ENCODE data around the gene B3GAT3. TPM values are rescaled to one million over a fixed set of nuclear protein-coding genes. Genes with fewer than 3 reads are reported as not detected.

Gene B3GAT3
- total and polyA plus RNA-seq, 10 of the 15 experiments (the other 5 are each of a cell fraction or from before 2014, with no cell fraction given), result 0.31 to 52.7 (median 29.8) TPM

DNA sequence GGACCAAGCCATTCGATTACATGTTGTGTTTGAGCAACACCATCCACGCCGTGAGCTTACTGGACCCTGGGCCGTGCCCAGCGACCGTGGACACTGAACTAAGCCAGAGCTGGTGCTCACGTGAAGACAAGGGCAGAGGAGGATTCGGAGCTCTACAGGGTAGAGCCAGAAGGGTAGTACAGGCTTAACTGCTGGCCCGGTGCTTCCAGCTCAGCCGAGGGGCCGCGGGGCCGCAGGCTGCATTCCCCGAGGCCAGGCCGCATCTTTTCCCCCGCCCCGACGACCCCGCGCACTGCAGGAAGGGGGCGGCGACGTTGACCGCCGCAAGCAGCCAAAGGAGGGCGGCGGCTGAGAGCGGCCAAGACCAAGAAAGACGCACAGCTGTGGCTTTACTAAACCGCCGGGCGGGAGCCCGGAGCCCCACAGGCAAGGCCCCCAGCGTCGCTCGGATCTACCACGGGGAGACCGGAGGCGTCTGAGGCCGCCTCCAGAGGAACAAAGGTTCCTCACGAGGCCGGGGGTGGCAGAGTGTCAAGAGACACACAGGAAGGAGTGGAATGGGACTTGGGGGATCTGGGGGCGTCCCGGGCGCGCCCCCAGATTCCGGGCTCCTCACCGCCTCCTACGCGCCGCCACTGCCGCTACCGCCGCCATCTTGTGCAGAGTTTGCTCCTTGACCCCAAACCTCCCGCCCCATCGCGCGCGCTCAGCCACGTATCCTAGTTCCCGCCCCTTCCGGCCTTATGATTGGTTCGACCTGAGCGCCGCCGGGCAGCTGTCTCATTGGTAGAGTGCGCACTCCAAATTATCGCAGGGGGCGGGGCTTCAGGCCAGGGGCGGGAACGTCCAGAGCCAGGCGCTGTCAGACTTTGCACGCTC is 24.4 kb upstream of the B3GAT3 start, which contains the start of gene GANAB (continued):
- TF ChIP-seq, protein P1, sequence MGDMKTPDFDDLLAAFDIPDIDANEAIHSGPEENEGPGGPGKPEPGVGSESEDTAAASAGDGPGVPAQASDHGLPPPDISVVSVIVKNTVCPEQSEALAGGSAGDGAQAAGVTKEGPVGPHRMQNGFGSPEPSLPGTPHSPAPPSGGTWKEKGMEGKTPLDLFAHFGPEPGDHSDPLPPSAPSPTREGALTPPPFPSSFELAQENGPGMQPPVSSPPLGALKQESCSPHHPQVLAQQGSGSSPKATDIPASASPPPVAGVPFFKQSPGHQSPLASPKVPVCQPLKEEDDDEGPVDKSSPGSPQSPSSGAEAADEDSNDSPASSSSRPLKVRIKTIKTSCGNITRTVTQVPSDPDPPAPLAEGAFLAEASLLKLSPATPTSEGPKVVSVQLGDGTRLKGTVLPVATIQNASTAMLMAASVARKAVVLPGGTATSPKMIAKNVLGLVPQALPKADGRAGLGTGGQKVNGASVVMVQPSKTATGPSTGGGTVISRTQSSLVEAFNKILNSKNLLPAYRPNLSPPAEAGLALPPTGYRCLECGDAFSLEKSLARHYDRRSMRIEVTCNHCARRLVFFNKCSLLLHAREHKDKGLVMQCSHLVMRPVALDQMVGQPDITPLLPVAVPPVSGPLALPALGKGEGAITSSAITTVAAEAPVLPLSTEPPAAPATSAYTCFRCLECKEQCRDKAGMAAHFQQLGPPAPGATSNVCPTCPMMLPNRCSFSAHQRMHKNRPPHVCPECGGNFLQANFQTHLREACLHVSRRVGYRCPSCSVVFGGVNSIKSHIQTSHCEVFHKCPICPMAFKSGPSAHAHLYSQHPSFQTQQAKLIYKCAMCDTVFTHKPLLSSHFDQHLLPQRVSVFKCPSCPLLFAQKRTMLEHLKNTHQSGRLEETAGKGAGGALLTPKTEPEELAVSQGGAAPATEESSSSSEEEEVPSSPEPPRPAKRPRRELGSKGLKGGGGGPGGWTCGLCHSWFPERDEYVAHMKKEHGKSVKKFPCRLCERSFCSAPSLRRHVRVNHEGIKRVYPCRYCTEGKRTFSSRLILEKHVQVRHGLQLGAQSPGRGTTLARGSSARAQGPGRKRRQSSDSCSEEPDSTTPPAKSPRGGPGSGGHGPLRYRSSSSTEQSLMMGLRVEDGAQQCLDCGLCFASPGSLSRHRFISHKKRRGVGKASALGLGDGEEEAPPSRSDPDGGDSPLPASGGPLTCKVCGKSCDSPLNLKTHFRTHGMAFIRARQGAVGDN (IDR thresholded peaks at IDR 0.05), result peak; percentile 47
- peak; percentile 37; the same call in 1 of the 2 replicates for TF ChIP-seq MTA2 (IDR thresholded peaks at IDR 0.05; ENCODE audit: low read depth)
- TF ChIP-seq, protein P2, sequence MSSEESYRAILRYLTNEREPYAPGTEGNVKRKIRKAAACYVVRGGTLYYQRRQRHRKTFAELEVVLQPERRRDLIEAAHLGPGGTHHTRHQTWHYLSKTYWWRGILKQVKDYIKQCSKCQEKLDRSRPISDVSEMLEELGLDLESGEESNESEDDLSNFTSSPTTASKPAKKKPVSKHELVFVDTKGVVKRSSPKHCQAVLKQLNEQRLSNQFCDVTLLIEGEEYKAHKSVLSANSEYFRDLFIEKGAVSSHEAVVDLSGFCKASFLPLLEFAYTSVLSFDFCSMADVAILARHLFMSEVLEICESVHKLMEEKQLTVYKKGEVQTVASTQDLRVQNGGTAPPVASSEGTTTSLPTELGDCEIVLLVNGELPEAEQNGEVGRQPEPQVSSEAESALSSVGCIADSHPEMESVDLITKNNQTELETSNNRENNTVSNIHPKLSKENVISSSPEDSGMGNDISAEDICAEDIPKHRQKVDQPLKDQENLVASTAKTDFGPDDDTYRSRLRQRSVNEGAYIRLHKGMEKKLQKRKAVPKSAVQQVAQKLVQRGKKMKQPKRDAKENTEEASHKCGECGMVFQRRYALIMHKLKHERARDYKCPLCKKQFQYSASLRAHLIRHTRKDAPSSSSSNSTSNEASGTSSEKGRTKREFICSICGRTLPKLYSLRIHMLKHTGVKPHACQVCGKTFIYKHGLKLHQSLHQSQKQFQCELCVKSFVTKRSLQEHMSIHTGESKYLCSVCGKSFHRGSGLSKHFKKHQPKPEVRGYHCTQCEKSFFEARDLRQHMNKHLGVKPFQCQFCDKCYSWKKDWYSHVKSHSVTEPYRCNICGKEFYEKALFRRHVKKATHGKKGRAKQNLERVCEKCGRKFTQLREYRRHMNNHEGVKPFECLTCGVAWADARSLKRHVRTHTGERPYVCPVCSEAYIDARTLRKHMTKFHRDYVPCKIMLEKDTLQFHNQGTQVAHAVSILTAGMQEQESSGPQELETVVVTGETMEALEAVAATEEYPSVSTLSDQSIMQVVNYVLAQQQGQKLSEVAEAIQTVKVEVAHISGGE (CRISPR knock-in tag; IDR thresholded peaks at IDR 0.05), result no peak
- TF ChIP-seq, protein P3, sequence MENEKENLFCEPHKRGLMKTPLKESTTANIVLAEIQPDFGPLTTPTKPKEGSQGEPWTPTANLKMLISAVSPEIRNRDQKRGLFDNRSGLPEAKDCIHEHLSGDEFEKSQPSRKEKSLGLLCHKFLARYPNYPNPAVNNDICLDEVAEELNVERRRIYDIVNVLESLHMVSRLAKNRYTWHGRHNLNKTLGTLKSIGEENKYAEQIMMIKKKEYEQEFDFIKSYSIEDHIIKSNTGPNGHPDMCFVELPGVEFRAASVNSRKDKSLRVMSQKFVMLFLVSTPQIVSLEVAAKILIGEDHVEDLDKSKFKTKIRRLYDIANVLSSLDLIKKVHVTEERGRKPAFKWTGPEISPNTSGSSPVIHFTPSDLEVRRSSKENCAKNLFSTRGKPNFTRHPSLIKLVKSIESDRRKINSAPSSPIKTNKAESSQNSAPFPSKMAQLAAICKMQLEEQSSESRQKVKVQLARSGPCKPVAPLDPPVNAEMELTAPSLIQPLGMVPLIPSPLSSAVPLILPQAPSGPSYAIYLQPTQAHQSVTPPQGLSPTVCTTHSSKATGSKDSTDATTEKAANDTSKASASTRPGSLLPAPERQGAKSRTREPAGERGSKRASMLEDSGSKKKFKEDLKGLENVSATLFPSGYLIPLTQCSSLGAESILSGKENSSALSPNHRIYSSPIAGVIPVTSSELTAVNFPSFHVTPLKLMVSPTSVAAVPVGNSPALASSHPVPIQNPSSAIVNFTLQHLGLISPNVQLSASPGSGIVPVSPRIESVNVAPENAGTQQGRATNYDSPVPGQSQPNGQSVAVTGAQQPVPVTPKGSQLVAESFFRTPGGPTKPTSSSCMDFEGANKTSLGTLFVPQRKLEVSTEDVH (IDR thresholded peaks at IDR 0.05; ENCODE audit: low read depth, partially characterized antibody), result no peak
- no peak; the same call in 1 of the 2 replicates for TF ChIP-seq MTA3 (IDR thresholded peaks at IDR 0.05; ENCODE audit: borderline replicate concordance, low read length)
- TF ChIP-seq TAF1 (IDR thresholded peaks at IDR 0.05; ENCODE audit: borderline replicate concordance, low read depth, low read length), result peak; percentile 94
- no peak for TF ChIP-seq CEBPB (IDR thresholded peaks at IDR 0.05; ENCODE audit: borderline replicate concordance in 1 of 2, low read depth in 2 of 2, low read length in 2 of 2)
- no peak; the same call in 1 of the 2 replicates for TF ChIP-seq ZBED1 (IDR thresholded peaks at IDR 0.05; ENCODE audit: borderline replicate concordance)
- no peak for TF ChIP-seq RAD21 (IDR thresholded peaks at IDR 0.05; ENCODE audit: insufficient read depth, low read depth, low read length)
- peak; percentile 48; the same call in 1 of the 2 replicates for TF ChIP-seq RFX5 (IDR thresholded peaks at IDR 0.05; ENCODE audit: low read depth, low read length)
- TF ChIP-seq HDGF (IDR thresholded peaks at IDR 0.05), result 0 out of 2 replicates have a peak, but pooled peaks have one; percentile 39
- peak; percentile 94 for TF ChIP-seq CREB1 (IDR thresholded peaks at IDR 0.05; ENCODE audit: low read depth)
- peak; percentile 70 for TF ChIP-seq IKZF1 (conservative IDR thresholded peaks at IDR 0.05)
- TF ChIP-seq TBL1XR1 (IDR thresholded peaks at IDR 0.05; ENCODE audit: low read depth, low read length), result no peak
- TF ChIP-seq, protein P4, sequence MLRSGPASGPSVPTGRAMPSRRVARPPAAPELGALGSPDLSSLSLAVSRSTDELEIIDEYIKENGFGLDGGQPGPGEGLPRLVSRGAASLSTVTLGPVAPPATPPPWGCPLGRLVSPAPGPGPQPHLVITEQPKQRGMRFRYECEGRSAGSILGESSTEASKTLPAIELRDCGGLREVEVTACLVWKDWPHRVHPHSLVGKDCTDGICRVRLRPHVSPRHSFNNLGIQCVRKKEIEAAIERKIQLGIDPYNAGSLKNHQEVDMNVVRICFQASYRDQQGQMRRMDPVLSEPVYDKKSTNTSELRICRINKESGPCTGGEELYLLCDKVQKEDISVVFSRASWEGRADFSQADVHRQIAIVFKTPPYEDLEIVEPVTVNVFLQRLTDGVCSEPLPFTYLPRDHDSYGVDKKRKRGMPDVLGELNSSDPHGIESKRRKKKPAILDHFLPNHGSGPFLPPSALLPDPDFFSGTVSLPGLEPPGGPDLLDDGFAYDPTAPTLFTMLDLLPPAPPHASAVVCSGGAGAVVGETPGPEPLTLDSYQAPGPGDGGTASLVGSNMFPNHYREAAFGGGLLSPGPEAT (IDR thresholded peaks at IDR 0.05; ENCODE audit: low read depth), result peak; percentile 84
- TF ChIP-seq EGR1 (IDR thresholded peaks at IDR 0.05; ENCODE audit: borderline replicate concordance in 1 of 2, low read depth in 2 of 2, low read length in 2 of 2), result peak in 1 of 2 experiments; percentile 93; a peak in 2 of 3 replicates
- TF ChIP-seq POLR2AphosphoS5 (IDR thresholded peaks at IDR 0.05; ENCODE audit: low read length), result peak; percentile 92
